Stimulated activated naive CD4-positive, alpha-beta T cell treated with Interleukin-2 at 50 U/mL for 16 hours (primary cell): ENCODE results near the gene TMTC2.

Experiments used
- DNase-seq: peaks from one replicate; lab custom pipeline; 2025; lab: John Stamatoyannopoulos, UW

Gene TMTC2

GRCh38 chr12:82682851-82683261 lies 3.9 kb upstream of the TMTC2 start:
- no peak for DNase-seq

DNA sequence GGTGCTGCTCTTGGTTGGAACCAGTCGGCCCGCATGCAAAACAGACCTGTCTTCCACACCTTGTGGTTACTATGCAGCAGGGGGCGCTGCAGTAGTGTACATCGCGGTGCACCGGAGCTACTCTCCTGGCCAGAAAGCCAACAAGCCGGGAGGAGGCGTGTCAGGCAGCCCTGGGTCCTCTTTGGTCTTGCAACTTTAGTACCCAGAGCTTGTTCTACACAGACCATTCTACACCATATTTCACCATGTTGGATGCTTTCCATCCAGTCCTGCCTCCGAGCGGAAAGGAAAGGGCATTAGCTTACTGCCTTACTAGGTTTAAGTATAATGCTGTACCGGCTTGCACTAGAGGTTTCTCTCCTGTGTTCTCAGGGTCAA lies 927 bp upstream of the TMTC2 start:
- peak; percentile 92 for DNase-seq

DNA sequence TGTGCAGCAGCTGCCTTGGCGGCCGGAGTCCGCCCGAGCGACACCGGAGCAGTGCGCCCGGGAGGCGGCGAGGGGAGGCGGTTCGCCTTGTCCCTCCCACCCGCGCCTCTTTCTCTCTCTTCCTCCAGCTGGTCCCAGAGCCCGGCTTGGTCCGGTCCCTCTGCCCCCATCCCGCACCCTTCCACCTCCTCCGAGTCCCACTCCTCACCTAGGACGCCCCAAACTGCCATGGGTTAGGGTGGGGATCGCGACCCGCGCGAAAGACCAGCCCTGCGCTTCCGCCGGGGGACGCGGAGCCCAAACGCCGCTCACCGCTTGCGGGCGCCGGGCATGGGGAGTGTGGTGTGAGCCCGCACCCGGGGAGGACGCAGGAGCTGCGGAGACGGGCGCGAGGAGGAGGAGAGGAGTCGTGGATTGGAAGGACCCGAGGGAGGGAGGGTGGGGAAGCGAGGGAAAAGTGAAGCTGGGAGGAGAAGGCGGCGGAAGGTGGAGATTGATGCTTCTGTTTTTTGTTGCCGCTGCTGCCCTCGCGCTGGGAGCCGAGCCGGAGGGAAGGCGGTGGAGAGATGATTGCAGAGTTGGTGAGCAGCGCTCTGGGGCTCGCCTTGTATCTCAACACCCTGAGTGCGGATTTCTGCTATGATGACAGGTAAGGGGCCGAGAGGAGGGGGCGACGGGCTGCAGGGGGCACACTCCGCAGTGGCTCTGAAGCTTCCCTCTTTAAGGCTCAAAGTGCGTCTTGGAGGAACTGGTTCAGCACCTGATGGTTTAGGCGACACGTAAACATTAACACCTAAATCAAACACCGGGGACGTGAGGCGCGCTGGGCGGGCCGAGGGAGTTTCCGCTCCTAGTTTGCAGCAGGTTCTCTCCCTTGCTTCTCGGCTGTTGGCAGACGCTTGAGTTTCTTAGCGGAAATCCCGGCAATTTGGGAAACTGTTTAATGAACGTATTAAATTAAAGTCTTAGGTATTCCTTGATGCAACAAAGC lies 610 bp downstream of the TMTC2 start:
- DNase-seq: peak; percentile 57

DNA sequence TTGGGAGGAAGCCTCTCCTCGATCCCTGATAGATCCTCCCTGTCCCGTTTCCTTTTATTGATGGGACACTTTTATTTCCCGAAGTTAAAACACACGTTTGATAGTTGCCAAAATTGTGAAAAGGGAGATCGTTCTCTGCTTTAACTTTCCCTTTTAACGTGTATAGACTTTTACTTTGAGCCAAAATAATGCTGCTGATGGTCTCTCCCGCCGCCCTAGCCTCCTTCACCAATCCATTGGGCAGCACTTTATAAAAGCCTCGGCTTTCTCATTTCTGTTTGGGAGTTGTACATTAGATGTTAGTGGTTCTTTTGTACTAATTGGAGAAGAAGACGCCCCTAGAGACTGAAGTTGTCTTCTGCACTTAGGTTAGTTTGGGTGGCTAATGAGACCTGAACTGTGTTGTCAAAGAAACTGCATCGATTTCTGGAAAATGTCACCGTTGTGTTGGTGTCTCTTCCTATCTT lies 1.4 kb downstream of the TMTC2 start:
- DNase-seq: no peak

DNA sequence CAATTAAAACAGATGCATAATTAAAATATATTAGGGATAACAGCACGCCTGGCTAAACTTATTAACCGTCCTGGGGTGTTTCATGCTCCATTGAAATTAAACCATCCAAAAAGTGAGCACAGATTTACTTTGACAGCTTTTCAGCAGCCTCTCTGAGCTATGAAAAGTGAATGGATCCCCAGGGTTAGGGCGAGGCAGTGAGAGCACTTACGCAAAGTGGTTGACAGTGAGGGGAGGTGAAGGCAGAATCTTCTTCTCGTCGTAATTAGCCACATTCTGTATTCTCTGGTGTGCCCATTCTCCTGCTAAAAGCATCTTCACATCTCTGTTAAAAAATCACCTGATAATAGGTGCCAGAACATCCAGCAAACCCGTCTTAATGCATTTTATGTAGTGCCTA lies 1.9 kb downstream of the TMTC2 start:
- no peak for DNase-seq

DNA sequence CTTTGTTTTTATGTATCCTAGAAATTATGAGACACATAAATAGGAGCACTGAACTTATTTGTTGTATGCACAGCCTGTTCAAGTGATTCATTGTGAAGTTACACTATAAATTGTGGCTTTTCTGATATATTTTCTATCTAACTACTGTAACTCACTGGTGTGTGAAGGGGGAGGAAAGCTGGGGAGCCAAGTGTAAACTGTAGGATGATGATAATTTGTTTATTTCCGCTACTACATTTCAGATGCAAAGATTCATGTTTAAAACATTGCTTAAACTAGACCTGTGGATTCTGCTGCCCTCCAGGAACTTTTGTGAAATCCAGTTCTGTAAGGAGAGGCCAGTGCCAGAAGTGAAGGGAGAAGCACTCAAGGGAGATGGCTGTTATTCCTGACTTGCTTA lies 3.3 kb downstream of the TMTC2 start:
- no peak for DNase-seq

GRCh38 chr12:82691513-82691912 lies 4.8 kb downstream of the TMTC2 start:
- DNase-seq: no peak

DNA sequence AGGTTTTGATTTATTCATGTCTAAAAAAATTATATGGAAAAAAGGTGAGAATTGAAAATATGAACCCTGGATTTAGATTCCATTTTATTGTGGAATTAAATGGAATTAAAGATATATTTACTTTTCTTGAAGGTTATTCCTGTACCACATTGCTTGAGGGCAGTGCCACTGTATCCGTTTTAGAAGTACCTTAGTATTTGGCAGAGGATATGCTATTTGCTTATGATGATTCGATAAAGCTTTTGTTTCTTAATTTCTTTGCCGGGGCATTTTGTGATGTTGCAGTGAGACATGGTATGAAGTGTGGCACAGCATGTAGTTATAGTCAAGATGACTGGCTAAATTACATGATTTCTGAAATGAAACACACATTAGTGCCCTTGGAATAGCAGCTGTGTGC lies 7.6 kb downstream of the TMTC2 start:
- DNase-seq: no peak

- DNase-seq: no peak
Measured at GRCh38 chr12:82694970-82695369, 8.3 kb downstream of the TMTC2 start.

DNA sequence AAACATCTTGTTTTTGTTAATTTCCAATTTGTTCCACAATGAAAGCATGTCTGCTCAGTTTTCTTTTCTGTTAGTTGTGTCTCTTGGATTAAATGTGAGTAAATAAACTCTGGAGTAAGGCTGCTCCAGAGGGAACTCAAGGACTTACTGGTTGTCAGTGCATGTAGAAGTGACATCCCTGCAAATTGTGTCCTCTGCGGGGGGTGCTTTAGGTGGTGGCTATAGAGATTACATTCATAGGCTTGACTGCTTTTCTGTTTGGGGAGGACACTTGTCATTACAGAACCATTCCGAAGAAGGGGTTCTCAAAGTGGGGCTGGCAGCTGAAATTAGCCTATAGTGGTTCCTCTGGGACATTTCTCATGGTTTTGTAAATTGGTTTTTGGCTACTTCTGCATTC lies 8.8 kb downstream of the TMTC2 start:
- DNase-seq: no peak

DNA sequence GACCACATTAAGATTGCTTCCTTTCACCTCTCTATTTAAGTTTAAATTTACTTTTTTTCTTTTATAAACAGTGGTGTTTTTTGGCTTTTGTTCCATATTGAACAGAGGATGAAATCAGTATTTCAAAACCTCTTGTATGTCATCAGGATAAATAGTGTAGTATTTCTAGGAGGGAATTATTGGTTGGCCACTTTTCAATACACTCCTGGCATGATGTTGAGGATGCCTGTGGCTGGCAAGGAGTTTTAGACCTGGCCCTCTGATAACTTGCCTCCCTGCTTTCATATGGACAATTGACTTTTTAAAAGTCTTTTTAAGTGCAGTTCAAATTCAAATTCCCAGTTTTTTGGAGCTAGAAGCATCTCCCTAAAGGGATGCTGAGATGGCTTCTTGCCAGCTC lies 9.8 kb downstream of the TMTC2 start:
- no peak for DNase-seq

GRCh38 chr12:82698708-82699564 lies 12.2 kb downstream of the TMTC2 start:
- DNase-seq: no peak

DNA sequence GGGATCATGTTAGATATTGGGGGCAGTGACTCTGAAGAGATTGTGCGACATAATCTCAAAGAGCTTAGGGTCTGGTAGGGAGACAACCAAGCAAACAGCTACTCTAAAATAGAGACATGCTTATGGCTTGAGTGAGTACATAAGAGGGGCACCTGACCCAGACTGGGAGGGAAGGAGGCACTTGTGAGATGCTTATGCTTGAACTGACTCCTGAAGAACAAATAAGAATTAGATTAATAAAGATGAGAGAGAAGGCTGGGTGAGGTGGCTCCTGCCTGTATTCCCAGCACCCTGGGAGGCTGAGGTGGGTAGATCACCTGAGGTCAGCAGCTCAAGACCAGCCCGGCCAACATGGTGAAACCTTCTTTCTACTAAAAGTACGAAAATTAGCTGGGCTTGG lies 19.1 kb downstream of the TMTC2 start:
- DNase-seq: no peak

GRCh38 chr12:82708061-82708879 lies 21.6 kb downstream of the TMTC2 start:
- no peak for DNase-seq

DNA sequence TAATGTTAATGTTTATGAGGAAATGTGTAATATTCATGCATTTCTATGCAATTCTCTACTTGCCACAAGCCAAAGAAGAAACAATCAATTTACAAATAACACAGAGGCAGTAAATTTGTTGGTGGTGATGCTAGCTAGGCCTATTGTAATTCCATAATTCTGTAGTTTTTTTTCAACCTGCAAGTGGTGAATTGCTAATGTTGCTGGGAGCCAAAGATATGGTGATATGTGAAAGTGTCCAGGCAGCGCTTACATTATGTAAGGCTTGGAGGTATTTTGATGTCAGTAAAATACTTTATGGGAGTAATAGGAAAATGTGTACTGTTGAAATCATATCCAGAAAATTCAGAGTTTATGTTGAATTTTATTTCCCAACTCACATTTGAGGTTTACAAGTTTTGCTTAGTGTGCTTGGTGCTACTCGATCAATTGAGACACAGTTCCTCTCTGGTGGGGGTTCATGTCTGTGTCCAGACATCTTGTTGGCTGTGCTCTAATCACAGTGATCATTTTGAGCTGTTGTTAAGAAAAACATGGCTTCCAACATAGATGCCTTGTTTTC lies 23.2 kb downstream of the TMTC2 start:
- DNase-seq: no peak

GRCh38 chr12:82710741-82711140 lies 24.0 kb downstream of the TMTC2 start:
- DNase-seq: no peak

- DNase-seq: no peak
Measured at GRCh38 chr12:82714427-82714826, 27.7 kb downstream of the TMTC2 start.

DNA sequence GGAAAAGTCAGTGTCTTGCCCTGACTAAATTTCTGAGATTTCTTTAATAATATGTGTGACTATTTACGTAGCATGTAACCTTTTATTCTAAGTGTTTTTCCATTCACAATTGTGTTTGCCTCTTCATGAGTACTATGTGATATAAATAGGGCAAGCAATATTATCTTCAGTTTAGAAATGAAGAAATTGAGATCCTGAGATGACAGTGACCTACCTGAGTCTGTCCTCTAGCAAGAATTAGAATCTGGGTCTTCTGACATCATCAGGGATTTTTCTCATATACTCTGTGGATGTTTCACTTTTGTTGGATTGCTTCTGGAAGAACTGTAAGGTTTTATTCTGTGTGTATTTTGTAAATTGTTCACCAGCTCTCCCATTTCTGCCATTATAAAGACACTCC lies 35.0 kb downstream of the TMTC2 start:
- DNase-seq: no peak

DNA sequence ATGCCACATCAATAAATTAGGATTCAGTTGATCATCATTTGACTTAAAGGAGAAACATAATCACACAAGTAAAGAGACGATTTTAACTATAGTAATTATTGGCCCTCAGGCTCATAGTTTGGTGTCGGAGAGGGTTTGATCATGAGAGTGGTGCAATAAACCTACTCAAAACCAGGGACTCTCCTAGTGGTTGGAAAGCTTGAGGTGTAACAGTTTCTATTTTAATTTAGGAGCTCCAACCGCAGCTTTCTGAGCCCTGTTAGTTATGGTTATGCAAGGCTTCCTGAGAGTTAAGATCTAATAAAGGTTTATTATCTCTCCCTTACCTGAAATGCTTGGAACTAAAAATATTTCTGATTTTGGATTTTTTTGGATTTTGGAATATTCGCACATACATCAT lies 36.4 kb downstream of the TMTC2 start:
- DNase-seq: no peak

GRCh38 chr12:82723891-82724290 lies 37.2 kb downstream of the TMTC2 start:
- DNase-seq: no peak

DNA sequence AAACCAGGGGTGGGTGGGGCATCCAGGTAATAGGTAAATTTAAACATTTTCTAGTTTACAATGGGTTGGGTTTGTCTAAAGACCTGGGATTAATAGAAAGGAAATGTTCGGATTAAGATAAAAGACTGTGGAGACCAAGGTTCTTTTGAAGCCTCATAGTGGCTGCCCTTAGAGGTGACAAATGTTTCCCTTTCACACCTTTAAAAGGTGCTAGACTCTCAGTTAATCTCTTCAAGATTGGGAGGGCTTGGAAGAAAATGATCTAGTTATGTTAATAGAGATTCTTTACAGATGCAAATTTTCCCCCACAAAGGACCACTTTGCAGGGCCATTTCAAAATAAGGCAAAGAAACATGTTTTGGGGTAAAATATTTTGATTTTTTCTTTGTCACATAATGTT lies 39.0 kb downstream of the TMTC2 start:
- no peak for DNase-seq

DNA sequence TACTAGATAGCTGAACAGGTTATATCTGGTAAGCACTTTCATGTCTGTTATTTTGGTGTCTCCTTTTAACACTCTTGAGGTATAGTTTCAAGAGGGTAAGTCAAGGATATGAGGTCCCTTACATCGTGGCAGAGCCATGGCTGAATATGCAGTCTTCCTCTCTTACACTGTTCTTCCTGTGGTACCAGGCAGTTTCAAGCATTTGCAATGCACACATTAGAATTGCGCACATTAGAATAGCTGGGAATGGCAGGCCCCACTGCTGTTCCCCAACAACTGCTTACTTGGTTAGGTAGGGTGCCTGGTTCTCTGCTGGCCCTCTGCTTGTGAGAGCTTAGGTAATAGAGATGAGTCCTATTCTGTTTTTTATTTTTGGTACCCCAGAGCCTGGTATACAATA lies 41.2 kb downstream of the TMTC2 start:
- no peak for DNase-seq
